ENCODE results near the gene EN2.

DNA sequence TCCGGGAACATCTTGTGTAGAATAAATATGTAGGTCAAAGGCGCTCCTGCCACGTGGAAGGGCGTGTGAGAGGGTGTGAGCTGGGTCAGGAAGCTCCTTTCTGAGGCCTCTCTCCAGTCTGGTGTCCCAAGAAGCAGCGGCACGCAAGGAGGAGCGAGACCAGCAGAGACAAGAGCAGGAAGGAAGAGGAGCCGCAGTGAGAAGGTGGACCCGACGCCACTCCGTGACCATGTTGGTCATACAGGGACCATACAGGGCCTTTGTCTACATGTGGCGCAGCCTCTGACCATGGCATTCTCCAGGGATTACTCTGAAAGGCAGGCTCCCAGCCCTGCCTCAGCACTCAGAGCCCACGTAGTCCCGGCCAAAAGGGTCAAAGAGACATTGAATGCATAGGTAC, 26.2 kb upstream of the EN2 start:
- no peak for TF ChIP-seq CTCF (conservative IDR thresholded peaks at IDR 0.05)
- no peak; the same call in 1 of the 2 replicates for TF ChIP-seq EZH2 (IDR thresholded peaks at IDR 0.05; ENCODE audit: low read depth)
